Retinal pigment epithelial cell (primary cell): ENCODE measurements around the gene LZTS3.

ENCODE experiments used
- DNase-seq: peaks from one replicate; pipeline ENCODE4 v3.0.0-alpha.2; 2010; ENCODE audit warnings: low read depth
- H3K4me3 ChIP-seq: 2 replicates; pipeline ENCODE4 v1.5.1; 2011; ENCODE audit warnings: mild to moderate bottlenecking, low read length, control low read depth, moderate library complexity
- TF ChIP-seq, protein P1 (sequence below): conservative IDR thresholded peaks from 2 replicates; pipeline ENCODE4 v1.5.1; 2011; ENCODE audit warnings: low read depth, low read length, control low read depth, inconsistent platforms

The LZTS3 gene

GRCh38 chr20:3175270-3175669 is 1.9 kb upstream of the LZTS3 start:
- TF ChIP-seq, protein P1, sequence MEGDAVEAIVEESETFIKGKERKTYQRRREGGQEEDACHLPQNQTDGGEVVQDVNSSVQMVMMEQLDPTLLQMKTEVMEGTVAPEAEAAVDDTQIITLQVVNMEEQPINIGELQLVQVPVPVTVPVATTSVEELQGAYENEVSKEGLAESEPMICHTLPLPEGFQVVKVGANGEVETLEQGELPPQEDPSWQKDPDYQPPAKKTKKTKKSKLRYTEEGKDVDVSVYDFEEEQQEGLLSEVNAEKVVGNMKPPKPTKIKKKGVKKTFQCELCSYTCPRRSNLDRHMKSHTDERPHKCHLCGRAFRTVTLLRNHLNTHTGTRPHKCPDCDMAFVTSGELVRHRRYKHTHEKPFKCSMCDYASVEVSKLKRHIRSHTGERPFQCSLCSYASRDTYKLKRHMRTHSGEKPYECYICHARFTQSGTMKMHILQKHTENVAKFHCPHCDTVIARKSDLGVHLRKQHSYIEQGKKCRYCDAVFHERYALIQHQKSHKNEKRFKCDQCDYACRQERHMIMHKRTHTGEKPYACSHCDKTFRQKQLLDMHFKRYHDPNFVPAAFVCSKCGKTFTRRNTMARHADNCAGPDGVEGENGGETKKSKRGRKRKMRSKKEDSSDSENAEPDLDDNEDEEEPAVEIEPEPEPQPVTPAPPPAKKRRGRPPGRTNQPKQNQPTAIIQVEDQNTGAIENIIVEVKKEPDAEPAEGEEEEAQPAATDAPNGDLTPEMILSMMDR: no peak
- H3K4me3 ChIP-seq: no peak overlapping the region

DNA sequence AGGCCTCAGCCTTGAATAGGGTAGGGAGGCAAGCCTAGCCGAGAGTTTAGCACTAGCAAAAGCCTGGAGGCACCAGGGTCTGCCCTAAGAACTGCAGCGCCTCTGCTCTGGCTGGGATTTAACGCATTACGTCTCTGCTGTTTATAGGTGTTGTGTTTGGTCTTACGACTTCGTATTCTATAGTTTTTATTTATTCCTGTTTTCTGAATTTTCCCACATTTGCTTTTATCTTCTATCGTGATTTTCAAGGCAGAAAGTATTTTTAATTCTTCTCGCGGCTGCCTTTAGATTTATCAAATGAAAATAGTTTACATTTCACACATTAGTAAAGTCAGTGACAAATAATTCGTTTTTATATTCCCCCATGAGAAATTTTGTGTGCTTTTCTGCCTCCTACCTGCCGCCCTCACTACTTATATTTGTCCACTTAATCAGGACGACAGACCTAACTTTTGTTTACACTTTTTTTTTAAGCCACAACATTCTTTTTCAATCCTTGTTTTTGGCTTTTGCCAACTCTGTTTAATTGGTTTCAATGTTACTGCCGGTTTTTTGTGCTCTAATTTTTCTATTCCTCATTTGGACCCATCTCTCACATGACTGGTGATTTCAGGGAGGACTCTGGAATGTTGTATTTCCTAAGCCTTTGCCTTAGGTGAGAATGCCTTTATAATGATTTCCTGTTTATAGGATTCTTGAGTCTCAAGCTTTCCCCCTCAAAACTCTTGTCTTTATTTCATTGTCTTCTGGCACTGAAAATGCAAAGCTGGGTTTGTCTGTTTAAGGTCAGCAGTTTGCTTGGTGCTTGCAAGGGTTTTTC is 1.3 kb upstream of the LZTS3 start:
- no peak for DNase-seq
- TF ChIP-seq, protein P1: no peak
- peak overlapping the region; percentile 74 for H3K4me3 ChIP-seq

More at GRCh38 chr20:3175270-3175669, 1.9 kb upstream of the LZTS3 start:
- no peak for DNase-seq

DNA sequence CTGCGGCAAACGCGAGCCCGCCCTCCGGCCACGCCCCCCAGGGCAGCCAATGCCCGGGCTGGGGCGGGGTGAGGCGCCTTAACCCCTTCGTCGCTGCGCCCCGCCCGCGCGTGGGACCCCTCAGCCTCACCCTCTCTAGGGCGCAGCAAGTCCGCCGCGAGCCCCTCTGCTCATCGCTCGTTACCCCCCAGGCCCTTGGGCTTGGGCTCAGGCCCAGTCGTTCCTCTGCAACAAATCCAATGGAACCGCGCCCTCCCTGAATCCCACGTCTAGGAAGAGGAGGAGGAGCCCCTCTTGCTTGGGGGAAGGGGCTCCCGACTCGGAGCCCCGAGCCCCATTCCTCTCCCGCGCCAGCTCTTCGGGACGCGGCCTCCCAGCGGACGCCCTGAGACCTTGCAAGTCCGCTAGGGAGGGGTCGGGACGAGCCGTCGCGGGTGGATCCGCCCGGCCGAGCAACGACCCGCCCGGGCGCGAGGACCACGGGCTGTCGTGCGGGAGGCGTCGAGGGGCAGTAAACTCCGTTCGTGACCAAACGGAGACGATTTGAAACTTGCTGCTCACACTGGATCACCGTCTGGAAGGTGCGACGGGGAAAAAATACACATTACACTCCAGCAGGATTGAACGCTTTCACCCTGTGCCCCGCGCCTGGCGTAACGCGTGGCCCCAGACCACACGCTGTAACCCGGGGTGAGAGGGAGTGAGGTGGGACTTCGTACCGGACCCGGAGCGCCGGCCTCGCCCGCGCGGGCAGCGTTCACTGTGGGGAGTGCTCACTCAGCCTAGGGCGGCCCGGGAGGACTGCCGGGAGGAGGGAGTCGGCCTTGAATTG is 477 bp upstream of the LZTS3 start:
- TF ChIP-seq, protein P1: peak; percentile 10
- peak overlapping the region; percentile 74 for H3K4me3 ChIP-seq
- DNase-seq: no peak

GRCh38 chr20:3172126-3172932 is 1.0 kb downstream of the LZTS3 start:
- TF ChIP-seq, protein P1: peak; percentile 1
- no peak for DNase-seq
- peak overlapping the region; percentile 73 for H3K4me3 ChIP-seq

DNA sequence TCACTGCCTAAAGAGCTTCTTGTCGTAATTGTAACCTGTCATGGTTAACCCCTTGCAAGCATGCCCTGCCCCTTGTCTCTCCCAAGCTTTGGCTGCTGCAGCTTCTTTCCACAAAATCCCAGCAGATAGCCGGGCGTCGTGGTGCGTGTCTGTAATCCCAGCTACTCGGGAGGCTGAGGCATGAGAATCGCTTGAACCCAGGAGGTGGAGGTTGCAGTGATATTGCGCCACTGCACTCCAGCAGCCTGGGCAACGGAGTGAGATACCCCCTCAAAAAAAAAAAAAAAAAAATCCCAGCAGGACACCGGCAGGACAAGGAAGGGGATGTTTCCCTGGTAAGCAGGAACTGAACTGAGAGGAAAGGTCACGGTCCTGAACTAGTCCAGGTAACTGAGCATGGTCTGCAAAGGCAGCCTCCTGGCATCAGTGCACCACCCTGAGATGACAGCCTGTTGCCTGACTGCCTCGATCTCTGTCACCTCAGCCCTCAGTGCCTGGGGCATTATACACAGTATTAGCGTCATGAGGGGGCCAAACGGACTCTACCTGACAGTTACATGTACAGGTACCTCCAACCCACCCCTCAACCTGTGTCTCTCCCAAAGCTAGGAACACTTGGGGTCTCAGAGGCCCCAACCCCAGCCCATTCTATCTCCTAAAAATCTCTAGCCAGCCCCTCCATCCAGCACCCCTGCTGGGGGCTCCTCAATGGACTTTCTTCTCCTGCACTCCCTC is 1.8 kb downstream of the LZTS3 start:
- no peak overlapping the region for H3K4me3 ChIP-seq
- DNase-seq: no peak
- TF ChIP-seq, protein P1: no peak
